Muscle of leg (tissue), 11 donors: ENCODE data around the gene APOBEC3B. TPM values are rescaled to one million over a fixed set of nuclear protein-coding genes. Genes with fewer than 3 reads are reported as not detected.
"Not testable (repeated sequence)": the region's sequence is repeated elsewhere in the genome, so short reads cannot be mapped to it uniquely, and the experiment has no call there.

ENCODE experiments used
- DNase-seq: peaks from one replicate; pipeline ENCODE4 v3.0.0; 2013
- H3K27ac ChIP-seq: one replicate; pipeline ENCODE4 v1.5.1; 2013; ENCODE audit warnings: mild to moderate bottlenecking, low read length, control low read depth
- H3K27me3 ChIP-seq: one replicate; pipeline ENCODE4 v1.6.1; 2013; ENCODE audit warnings: low read length; ENCODE audit not compliant: control insufficient read depth, insufficient read depth
- H3K36me3 ChIP-seq: one replicate; pipeline ENCODE4 v1.6.1; 2013; ENCODE audit warnings: low read length; ENCODE audit not compliant: control insufficient read depth, insufficient read depth
- H3K4me1 ChIP-seq: one replicate; pipeline ENCODE4 v1.6.1; 2013; ENCODE audit warnings: low read length; ENCODE audit not compliant: control insufficient read depth, insufficient read depth
- H3K4me3 ChIP-seq: one replicate; pipeline ENCODE4 v1.5.1; 2013; ENCODE audit warnings: low read length, control low read depth
- H3K9me3 ChIP-seq: replicated peaks from 2 replicates; pipeline ENCODE4 v1.6.1; 2013; ENCODE audit warnings: low read depth, low read length; ENCODE audit not compliant: control insufficient read depth
- WGBS: methylation state at CpG from one replicate; pipeline ENCODE4 v1.1.5; 2013; ENCODE audit warnings: missing lambda C conversion rate; ENCODE audit not compliant: insufficient coverage; 5-methylcytosine and 5-hydroxymethylcytosine counted together
- polyA plus RNA-seq, 8 donors: library from polyadenylated mRNA; unstranded; fragments of 120-200 nt; gene quantifications; one replicate each; pipeline versions ENCODE4 v1.2.1 to v1.2.3, GENCODE V29; 2013; ENCODE audit warnings: inconsistent platforms in 1 of 8, low replicate concordance in 1 of 8; ENCODE audit not compliant: insufficient read length in 8 of 8, insufficient read depth in 1 of 8
- total RNA-seq: library from RNA; stranded (reverse); fragments of 120-200 nt; gene quantifications from one replicate; pipeline ENCODE4 v1.2.4, GENCODE V29; 2013

APOBEC3B gene
- total and polyA plus RNA-seq, 9 donors: 1.1 to 6.6 (median 4.8) TPM

- no peak overlapping the region for H3K4me3 ChIP-seq
These were observed 40.6 kb upstream of the APOBEC3B start for GRCh38 chr22:38941488-38941987.

GRCh38 chr22:38942702-38943101 is 39.4 kb upstream of the APOBEC3B start:
- DNase-seq: no peak
- Histone ChIP-seq H3K4me1 (no peaks in the 10 kb centered on the region), H3K27me3 (peaks cover 46% of the 10 kb centered on the region), H3K4me3 (no peak overlapping the region), H3K27ac (no peak overlapping the region), H3K36me3 (no peaks in the 10 kb centered on the region), H3K9me3 (no peaks in the 10 kb centered on the region)
- WGBS: 80% methylated on average over 4 of the region's 5 CpGs

More at GRCh38 chr22:38941488-38941987, 40.6 kb upstream of the APOBEC3B start:
- H3K27me3 ChIP-seq: peaks cover 35% of the 10 kb centered on the region
- H3K9me3 ChIP-seq: no peaks in the 10 kb centered on the region
- DNase-seq: peak; percentile 43
- no peak overlapping the region for H3K27ac ChIP-seq
- no peaks in the 10 kb centered on the region for H3K36me3 ChIP-seq
- WGBS: 72% methylated on average over 8 of the region's 13 CpGs
- no peaks in the 10 kb centered on the region for H3K4me1 ChIP-seq

- Histone ChIP-seq H3K4me1 (no peaks in the 10 kb centered on the region), H3K4me3 (no peak overlapping the region), H3K9me3 (no peaks in the 10 kb centered on the region), H3K27ac (no peak overlapping the region), H3K36me3 (no peaks in the 10 kb centered on the region), H3K27me3 (peaks cover 47% of the 10 kb centered on the region)
- DNase-seq: no peak
- WGBS: 30% methylated on average over 5 of the region's 9 CpGs
These were observed 38.9 kb upstream of the APOBEC3B start for GRCh38 chr22:38943201-38943600.

- DNase-seq: no peak
- H3K27me3 ChIP-seq: peaks cover 50% of the 10 kb centered on the region
- no peak overlapping the region for H3K27ac ChIP-seq
- WGBS: 58% methylated on average over 1 of the region's 3 CpGs
- no peaks in the 10 kb centered on the region for H3K9me3 ChIP-seq
- H3K4me3 ChIP-seq: no peak overlapping the region
- no peaks in the 10 kb centered on the region for H3K36me3 ChIP-seq
- no peaks in the 10 kb centered on the region for H3K4me1 ChIP-seq
These were observed 38.3 kb upstream of the APOBEC3B start for GRCh38 chr22:38943882-38944281.

GRCh38 chr22:38944653-38945052 is 37.5 kb upstream of the APOBEC3B start:
- H3K27ac ChIP-seq: no peak overlapping the region
- no peak overlapping the region for H3K4me3 ChIP-seq
- DNase-seq: no peak
- no peaks in the 10 kb centered on the region for H3K4me1 ChIP-seq
- H3K36me3 ChIP-seq: no peaks in the 10 kb centered on the region
- H3K9me3 ChIP-seq: no peaks in the 10 kb centered on the region
- 85% methylated on average over 5 of the region's 7 CpGs for WGBS
- H3K27me3 ChIP-seq: peaks cover 48% of the 10 kb centered on the region

GRCh38 chr22:38945706-38946338 is 36.3 kb upstream of the APOBEC3B start:
- DNase-seq, H3K9me3 ChIP-seq, H3K4me1 ChIP-seq, H3K36me3 ChIP-seq, H3K4me3 ChIP-seq, H3K27ac ChIP-seq: not testable (repeated sequence)
- peaks cover 56% of the 10 kb centered on the region for H3K27me3 ChIP-seq

GRCh38 chr22:38946771-38947170 is 35.4 kb upstream of the APOBEC3B start:
- no peaks in the 10 kb centered on the region for H3K4me1 ChIP-seq
- H3K9me3 ChIP-seq: no peaks in the 10 kb centered on the region
- H3K27ac ChIP-seq: no peak overlapping the region
- WGBS: 60% methylated on average over 5 of the region's 8 CpGs
- H3K36me3 ChIP-seq: no peaks in the 10 kb centered on the region
- no peak overlapping the region for H3K4me3 ChIP-seq
- peaks cover 52% of the 10 kb centered on the region for H3K27me3 ChIP-seq
- DNase-seq: no peak

GRCh38 chr22:38947321-38948140 is 34.6 kb upstream of the APOBEC3B start:
- 49% methylated on average over 10 of the region's 14 CpGs for WGBS

GRCh38 chr22:38948181-38948940 is 33.8 kb upstream of the APOBEC3B start:
- H3K27me3 ChIP-seq: peaks cover 42% of the 10 kb centered on the region

More at GRCh38 chr22:38947321-38948140, 34.6 kb upstream of the APOBEC3B start:
- DNase-seq: no peak
- H3K9me3 ChIP-seq: no peaks in the 10 kb centered on the region
- no peaks in the 10 kb centered on the region for H3K36me3 ChIP-seq
- no peak overlapping the region for H3K27ac ChIP-seq
- no peaks in the 10 kb centered on the region for H3K4me1 ChIP-seq
- H3K4me3 ChIP-seq: no peak overlapping the region
- peaks cover 51% of the 10 kb centered on the region for H3K27me3 ChIP-seq

GRCh38 chr22:38949889-38950405 is 32.2 kb upstream of the APOBEC3B start:
- Histone ChIP-seq H3K9me3 (no peaks in the 10 kb centered on the region), H3K36me3 (no peaks in the 10 kb centered on the region), H3K4me1 (peaks cover under 1% of the 10 kb centered on the region), H3K27me3 (peaks cover 30% of the 10 kb centered on the region), H3K27ac (no peak overlapping the region), H3K4me3 (no peak overlapping the region)
- DNase-seq: no peak
- WGBS: 51% methylated on average over 8 of the region's 8 CpGs

More at GRCh38 chr22:38948181-38948940, 33.8 kb upstream of the APOBEC3B start:
- WGBS: 94% methylated on average over 5 of the region's 7 CpGs
- Histone ChIP-seq H3K9me3 (no peaks in the 10 kb centered on the region), H3K4me1 (no peaks in the 10 kb centered on the region), H3K27ac (no peak overlapping the region), H3K4me3 (no peak overlapping the region), H3K36me3 (no peaks in the 10 kb centered on the region)
- DNase-seq: no peak
